ENCODE measurements around the gene MRPL48. TPM values are rescaled to one million over a fixed set of nuclear protein-coding genes. Genes with fewer than 3 reads are reported as not detected.

Gene MRPL48
- total RNA-seq, 1 donor from 2014 or later: 35.6 TPM

DNA sequence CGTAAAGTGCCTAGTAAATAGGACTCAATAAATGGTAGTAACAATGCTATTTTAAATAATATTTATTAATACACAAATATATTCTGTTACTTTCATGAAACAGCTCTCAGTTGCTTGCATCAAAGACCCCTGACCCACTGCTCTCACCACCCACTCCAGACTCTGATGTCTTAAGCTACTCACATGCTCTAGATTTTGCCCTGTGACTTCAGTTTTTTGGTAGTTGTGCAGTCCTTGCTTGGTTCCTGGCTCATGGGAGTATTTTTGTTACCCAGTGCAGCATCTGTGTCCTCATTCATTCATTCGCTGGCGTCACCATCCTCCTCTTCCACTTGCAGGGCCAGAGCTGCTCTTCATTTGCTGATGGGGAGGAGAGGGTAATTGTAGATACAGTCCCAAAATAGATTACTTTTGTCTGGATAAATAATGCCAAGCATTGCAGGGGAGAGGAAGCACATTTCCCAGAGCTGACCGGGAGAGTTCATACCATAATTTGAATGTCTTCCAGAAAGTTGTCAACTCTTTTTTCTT, 12.7 kb downstream of the MRPL48 start:
- no peaks in the 10 kb centered on the region for H3K27me3 ChIP-seq (ENCODE audit: low read depth)
- TF ChIP-seq, protein P1, sequence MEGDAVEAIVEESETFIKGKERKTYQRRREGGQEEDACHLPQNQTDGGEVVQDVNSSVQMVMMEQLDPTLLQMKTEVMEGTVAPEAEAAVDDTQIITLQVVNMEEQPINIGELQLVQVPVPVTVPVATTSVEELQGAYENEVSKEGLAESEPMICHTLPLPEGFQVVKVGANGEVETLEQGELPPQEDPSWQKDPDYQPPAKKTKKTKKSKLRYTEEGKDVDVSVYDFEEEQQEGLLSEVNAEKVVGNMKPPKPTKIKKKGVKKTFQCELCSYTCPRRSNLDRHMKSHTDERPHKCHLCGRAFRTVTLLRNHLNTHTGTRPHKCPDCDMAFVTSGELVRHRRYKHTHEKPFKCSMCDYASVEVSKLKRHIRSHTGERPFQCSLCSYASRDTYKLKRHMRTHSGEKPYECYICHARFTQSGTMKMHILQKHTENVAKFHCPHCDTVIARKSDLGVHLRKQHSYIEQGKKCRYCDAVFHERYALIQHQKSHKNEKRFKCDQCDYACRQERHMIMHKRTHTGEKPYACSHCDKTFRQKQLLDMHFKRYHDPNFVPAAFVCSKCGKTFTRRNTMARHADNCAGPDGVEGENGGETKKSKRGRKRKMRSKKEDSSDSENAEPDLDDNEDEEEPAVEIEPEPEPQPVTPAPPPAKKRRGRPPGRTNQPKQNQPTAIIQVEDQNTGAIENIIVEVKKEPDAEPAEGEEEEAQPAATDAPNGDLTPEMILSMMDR (IDR thresholded peaks at IDR 0.05; ENCODE audit: borderline replicate concordance): no peak
- H3K9me3 ChIP-seq (replicated peaks): no peaks in the 10 kb centered on the region
- H3K27ac ChIP-seq (replicated peaks): no peak overlapping the region
- H3K4me3 ChIP-seq: no peak overlapping the region
- H3K4me1 ChIP-seq: peaks cover 8% of the 10 kb centered on the region
- intact Hi-C loops (cut with micrococcal nuclease): no loop called here
- DNase-seq: no peak
- H3K36me3 ChIP-seq: peaks cover 3% of the 10 kb centered on the region

DNA sequence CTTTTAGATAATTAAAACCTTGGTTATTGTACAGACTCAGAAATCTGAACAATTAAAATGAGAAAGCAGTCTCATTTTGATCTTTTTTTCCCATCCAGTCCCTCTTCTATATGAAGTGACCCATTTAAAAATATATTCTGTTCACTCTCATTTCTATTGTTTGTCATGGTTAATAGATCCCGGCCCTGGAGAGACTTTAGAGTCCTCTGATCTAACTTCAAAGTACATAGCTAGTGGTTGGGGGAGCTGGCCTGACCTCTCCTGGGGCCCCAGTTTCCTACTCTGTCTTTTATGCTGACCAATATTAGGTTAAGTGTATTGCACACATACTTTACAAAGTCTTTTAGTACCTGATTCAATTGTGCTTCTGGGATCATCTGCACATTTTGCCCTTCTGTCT, 13.5 kb downstream of the MRPL48 start:
- peaks cover 9% of the 10 kb centered on the region for H3K36me3 ChIP-seq
- intact Hi-C loops (cut with micrococcal nuclease): no loop called here
- H3K27me3 ChIP-seq (ENCODE audit: low read depth): no peaks in the 10 kb centered on the region
- peaks cover 8% of the 10 kb centered on the region for H3K4me1 ChIP-seq
- no peaks in the 10 kb centered on the region for H3K9me3 ChIP-seq (replicated peaks)
- H3K4me3 ChIP-seq: no peak overlapping the region
- H3K27ac ChIP-seq (replicated peaks): no peak overlapping the region
- no peak for DNase-seq
- TF ChIP-seq, protein P1 (IDR thresholded peaks at IDR 0.05; ENCODE audit: borderline replicate concordance): no peak

GRCh38 chr11:73804712-73805111, 17.0 kb downstream of the MRPL48 start:
- Histone ChIP-seq H3K4me3 (no peak overlapping the region), H3K9me3 (replicated peaks) (no peaks in the 10 kb centered on the region), H3K27ac (replicated peaks) (no peak overlapping the region), H3K4me1 (peaks cover 5% of the 10 kb centered on the region), H3K27me3 (ENCODE audit: low read depth) (no peaks in the 10 kb centered on the region), H3K36me3 (peaks cover 24% of the 10 kb centered on the region)
- TF ChIP-seq, protein P1 (IDR thresholded peaks at IDR 0.05; ENCODE audit: borderline replicate concordance): no peak
- no peak for DNase-seq
- intact Hi-C loops (cut with micrococcal nuclease): no loop called here

DNA sequence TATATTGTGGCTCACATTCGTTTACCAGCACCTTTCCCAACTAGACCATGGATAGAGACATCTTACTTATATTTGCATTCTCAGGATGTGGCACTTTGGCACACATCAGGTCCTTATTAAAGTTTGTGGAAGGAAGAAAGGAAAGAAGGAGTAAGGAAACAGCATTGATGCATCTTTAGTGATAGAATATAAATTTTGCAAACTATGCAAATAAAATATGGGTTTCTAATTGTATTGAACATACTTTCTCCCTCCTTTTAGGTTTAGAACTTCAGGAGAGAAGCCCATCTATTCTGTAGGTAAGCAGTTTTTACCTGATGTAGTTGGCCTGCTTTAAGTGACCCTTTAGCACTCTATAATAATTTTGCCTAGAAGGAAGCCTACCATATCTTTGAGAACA, 20.4 kb downstream of the MRPL48 start:
- no peaks in the 10 kb centered on the region for H3K4me1 ChIP-seq
- no peaks in the 10 kb centered on the region for H3K9me3 ChIP-seq (replicated peaks)
- intact Hi-C loops (cut with micrococcal nuclease): no loop called here
- H3K27ac ChIP-seq (replicated peaks): no peak overlapping the region
- TF ChIP-seq, protein P1 (IDR thresholded peaks at IDR 0.05; ENCODE audit: borderline replicate concordance): no peak
- peaks cover 27% of the 10 kb centered on the region for H3K36me3 ChIP-seq
- H3K27me3 ChIP-seq (ENCODE audit: low read depth): no peaks in the 10 kb centered on the region
- no peak for DNase-seq
- H3K4me3 ChIP-seq: no peak overlapping the region

- TF ChIP-seq, protein P1 (IDR thresholded peaks at IDR 0.05; ENCODE audit: borderline replicate concordance): no peak
- no peak for DNase-seq
- H3K4me3 ChIP-seq: no peak overlapping the region
- no peak overlapping the region for H3K27ac ChIP-seq (replicated peaks)
- intact Hi-C loops (cut with micrococcal nuclease): no loop called here
- no peaks in the 10 kb centered on the region for H3K4me1 ChIP-seq
- no peaks in the 10 kb centered on the region for H3K9me3 ChIP-seq (replicated peaks)
- peaks cover 26% of the 10 kb centered on the region for H3K36me3 ChIP-seq
- H3K27me3 ChIP-seq (ENCODE audit: low read depth): no peaks in the 10 kb centered on the region
These were observed 23.0 kb downstream of the MRPL48 start for GRCh38 chr11:73810637-73811036.

Data from left ventricle myocardium inferior (tissue), 1 donor.